ENCODE data around the gene CDC25B.

CDC25B gene

GRCh38 chr20:3755814-3756480 is 40.2 kb upstream of the CDC25B start:
- FAIRE-seq = no peak
- no peak for DNase-seq (ENCODE audit: insufficient read length, low spot score)
- no peak for TF ChIP-seq CTCF (IDR thresholded peaks at IDR 0.05; ENCODE audit: insufficient read depth, missing control alignments)

- FAIRE-seq (no peak), DNase-seq (ENCODE audit: insufficient read length, low spot score) (no peak)
- no peak for TF ChIP-seq CTCF (IDR thresholded peaks at IDR 0.05; ENCODE audit: insufficient read depth, missing control alignments)
Observed at GRCh38 chr20:3757268-3757667, 38.8 kb upstream of the CDC25B start.

- FAIRE-seq (no peak), DNase-seq (ENCODE audit: insufficient read length, low spot score) (no peak)
- no peak for TF ChIP-seq CTCF (IDR thresholded peaks at IDR 0.05; ENCODE audit: insufficient read depth, missing control alignments)
Observed at GRCh38 chr20:3758566-3758965, 37.5 kb upstream of the CDC25B start.

GRCh38 chr20:3759316-3759823 is 36.7 kb upstream of the CDC25B start:
- no peak for DNase-seq (ENCODE audit: insufficient read length, low spot score)
- FAIRE-seq = no peak
- TF ChIP-seq CTCF (IDR thresholded peaks at IDR 0.05; ENCODE audit: insufficient read depth, missing control alignments) = no peak

GRCh38 chr20:3759884-3760283 is 36.2 kb upstream of the CDC25B start:
- DNase-seq (ENCODE audit: insufficient read length, low spot score) (no peak), FAIRE-seq (no peak)
- TF ChIP-seq CTCF (IDR thresholded peaks at IDR 0.05; ENCODE audit: insufficient read depth, missing control alignments) = no peak

- FAIRE-seq (no peak), DNase-seq (ENCODE audit: insufficient read length, low spot score) (no peak)
Observed at GRCh38 chr20:3760655-3761348, 35.3 kb upstream of the CDC25B start.

More at GRCh38 chr20:3760655-3761348, 35.3 kb upstream of the CDC25B start:
- no peak for TF ChIP-seq CTCF (IDR thresholded peaks at IDR 0.05; ENCODE audit: insufficient read depth, missing control alignments)
